ENCODE measurements around the gene PPM1A.

PPM1A gene

GRCh38 chr14:60226298-60226697 is 22.7 kb upstream of the PPM1A start:
- DNase-seq (no peak), ATAC-seq (no peak)

GRCh38 chr14:60227291-60227690 is 21.7 kb upstream of the PPM1A start:
- DNase-seq (no peak), ATAC-seq (no peak)

GRCh38 chr14:60229614-60230013 is 19.4 kb upstream of the PPM1A start:
- DNase-seq = no peak
- no peak for ATAC-seq

- DNase-seq (no peak), ATAC-seq (no peak)
Observed at GRCh38 chr14:60232185-60232584, 16.8 kb upstream of the PPM1A start.

GRCh38 chr14:60233251-60233650 is 15.8 kb upstream of the PPM1A start:
- ATAC-seq (no peak), DNase-seq (no peak)

GRCh38 chr14:60233891-60234290 is 15.1 kb upstream of the PPM1A start:
- no peak for ATAC-seq

GRCh38 chr14:60235440-60235839 is 13.6 kb upstream of the PPM1A start:
- DNase-seq (no peak), ATAC-seq (no peak)

More at GRCh38 chr14:60233891-60234290, 15.1 kb upstream of the PPM1A start:
- DNase-seq = no peak

GRCh38 chr14:60238955-60239354 is 10.1 kb upstream of the PPM1A start:
- no peak for DNase-seq
- ATAC-seq = no peak

GRCh38 chr14:60240139-60240856 is 8.7 kb upstream of the PPM1A start:
- DNase-seq = no peak
- no peak for ATAC-seq

GRCh38 chr14:60241091-60241490 is 7.9 kb upstream of the PPM1A start:
- no peak for ATAC-seq

GRCh38 chr14:60242429-60242828 is 6.6 kb upstream of the PPM1A start:
- no peak for DNase-seq
- peak; percentile 43 for ATAC-seq

More at GRCh38 chr14:60241091-60241490, 7.9 kb upstream of the PPM1A start:
- no peak for DNase-seq

GRCh38 chr14:60245380-60246177 is 3.4 kb upstream of the PPM1A start:
- DNase-seq (no peak), ATAC-seq (no peak)

- DNase-seq (peak; percentile 84), ATAC-seq (peak; percentile 82)
Observed at GRCh38 chr14:60247994-60248696, 876 bp upstream of the PPM1A start.

- DNase-seq (peak; percentile 64), ATAC-seq (peak; percentile 47)
Observed at GRCh38 chr14:60249321-60250256, 568 bp downstream of the PPM1A start.

GRCh38 chr14:60250257-60251035 is 1.4 kb downstream of the PPM1A start:
- DNase-seq (no peak), ATAC-seq (no peak)

GRCh38 chr14:60251877-60252276 is 2.9 kb downstream of the PPM1A start:
- DNase-seq = no peak
- no peak for ATAC-seq

- ATAC-seq (no peak), DNase-seq (no peak)
Observed at GRCh38 chr14:60252630-60253029, 3.6 kb downstream of the PPM1A start.

GRCh38 chr14:60253649-60254048 is 4.6 kb downstream of the PPM1A start:
- no peak for DNase-seq
- ATAC-seq = no peak

- no peak for ATAC-seq
- DNase-seq = no peak
Observed at GRCh38 chr14:60254176-60254575, 5.2 kb downstream of the PPM1A start.

- DNase-seq (no peak), ATAC-seq (no peak)
Observed at GRCh38 chr14:60257865-60258264, 8.8 kb downstream of the PPM1A start.

GRCh38 chr14:60265163-60265562 is 16.1 kb downstream of the PPM1A start:
- ATAC-seq (no peak), DNase-seq (no peak)
